GF-D8 (cell line): ENCODE measurements around the gene SUMO1.
A peak's percentile ranks its signal among the peaks of the same experiment; 100 is the strongest.

Experiments
- DNase-seq: peaks from one replicate; lab custom pipeline; 2025; lab: John Stamatoyannopoulos, UW

SUMO1 gene

DNA sequence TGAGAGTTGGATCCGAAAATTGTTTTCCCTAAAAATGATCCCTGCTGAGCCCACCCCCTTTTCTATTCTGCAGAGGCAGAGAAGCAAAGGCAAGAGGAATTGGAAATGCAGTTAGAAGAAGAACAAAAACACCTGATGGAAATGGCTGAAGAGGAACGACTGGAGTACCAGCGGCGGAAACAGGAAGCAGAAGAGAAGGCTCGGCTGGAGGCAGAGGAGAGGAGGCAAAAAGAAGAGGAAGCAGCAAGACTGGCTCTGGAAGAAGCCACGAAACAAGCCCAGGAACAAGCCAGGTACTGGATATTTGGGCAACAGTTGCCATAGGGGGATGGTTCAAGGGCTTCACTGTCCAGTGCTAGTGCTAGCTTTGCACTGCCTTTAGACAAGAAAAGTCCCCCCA is 41.7 kb downstream of the SUMO1 start:
- peak; percentile 9 for DNase-seq

DNA sequence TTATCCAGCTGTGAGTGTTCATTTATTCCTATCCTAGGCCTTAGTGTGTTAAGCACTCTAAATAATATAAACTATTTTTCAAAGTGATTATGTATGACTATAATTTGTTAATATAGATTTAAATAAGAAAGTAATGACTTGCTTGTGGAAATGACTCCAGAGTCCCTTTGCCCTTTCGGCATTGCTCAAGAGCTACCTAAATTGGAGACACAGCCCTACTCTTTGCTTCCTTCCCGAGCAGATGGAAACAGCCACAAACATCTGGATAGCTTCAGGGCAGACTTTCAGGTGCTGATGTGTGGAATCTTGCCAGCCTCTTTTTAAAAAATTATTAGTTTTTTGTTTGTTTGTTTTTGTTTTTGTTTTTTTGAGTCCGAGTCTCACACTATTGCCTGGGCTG is 44.0 kb downstream of the SUMO1 start:
- no peak for DNase-seq

DNA sequence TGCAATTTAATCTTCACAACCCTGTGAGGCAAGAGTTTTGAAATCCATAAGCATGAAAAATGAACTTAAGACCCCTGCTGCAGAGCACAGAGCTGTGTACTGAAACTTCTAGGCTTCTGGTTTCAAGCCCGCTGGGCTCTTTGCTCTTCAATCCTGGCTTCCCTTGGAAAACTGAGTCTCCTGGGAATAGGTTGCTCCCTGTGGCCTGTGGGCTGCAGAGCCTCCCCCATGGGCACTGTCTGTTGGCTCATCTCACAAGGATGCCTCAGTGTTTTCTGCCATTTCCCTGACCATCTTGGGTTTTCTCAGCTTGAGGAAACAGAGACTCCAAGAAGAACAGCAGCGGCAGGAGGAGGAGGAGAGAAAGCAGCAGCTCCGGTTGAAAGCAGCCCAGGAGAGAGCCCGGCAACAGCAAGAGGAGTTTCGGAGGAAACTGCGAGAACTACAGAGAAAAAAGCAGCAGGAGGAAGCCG is 44.5 kb downstream of the SUMO1 start:
- no peak for DNase-seq

DNA sequence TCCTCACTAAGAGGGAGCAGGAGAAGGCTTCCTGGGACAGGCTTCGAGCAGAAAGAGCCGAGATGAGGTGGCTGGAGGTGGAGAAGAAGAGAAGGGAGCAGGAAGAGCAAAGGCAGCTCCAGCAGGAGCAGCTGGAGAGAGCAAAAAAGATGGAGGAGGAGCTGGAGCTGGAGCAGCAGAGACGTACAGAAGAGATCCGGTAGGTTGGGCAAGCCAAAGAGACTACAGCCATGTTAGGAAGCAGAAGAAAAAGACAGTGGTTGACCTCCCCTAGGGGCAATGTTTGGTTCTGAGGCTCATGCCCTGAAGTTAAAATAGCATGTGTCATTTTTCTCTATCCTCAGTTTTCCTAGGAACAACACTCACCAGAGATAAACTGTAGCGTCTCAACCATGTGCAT is 45.1 kb downstream of the SUMO1 start:
- DNase-seq: no peak

DNA sequence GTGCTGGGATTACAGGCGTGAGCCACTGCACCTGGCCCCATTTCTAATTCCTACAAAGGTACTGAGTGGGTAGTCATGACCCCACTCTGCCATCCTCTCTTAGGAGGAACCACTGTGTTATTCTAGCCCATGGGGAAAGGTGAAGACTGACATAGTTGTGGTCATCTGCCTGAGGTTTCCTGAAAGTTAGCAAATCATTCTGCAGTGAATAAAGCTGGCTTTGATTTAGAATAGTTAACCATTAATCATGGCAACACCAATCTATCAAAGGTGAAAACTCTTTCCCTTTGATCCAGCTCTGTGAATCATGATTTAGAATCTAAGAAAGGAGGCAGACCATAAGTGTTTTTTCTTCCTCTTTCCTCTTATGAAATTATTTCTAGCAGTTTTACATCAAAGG is 50.8 kb downstream of the SUMO1 start:
- no peak for DNase-seq

DNA sequence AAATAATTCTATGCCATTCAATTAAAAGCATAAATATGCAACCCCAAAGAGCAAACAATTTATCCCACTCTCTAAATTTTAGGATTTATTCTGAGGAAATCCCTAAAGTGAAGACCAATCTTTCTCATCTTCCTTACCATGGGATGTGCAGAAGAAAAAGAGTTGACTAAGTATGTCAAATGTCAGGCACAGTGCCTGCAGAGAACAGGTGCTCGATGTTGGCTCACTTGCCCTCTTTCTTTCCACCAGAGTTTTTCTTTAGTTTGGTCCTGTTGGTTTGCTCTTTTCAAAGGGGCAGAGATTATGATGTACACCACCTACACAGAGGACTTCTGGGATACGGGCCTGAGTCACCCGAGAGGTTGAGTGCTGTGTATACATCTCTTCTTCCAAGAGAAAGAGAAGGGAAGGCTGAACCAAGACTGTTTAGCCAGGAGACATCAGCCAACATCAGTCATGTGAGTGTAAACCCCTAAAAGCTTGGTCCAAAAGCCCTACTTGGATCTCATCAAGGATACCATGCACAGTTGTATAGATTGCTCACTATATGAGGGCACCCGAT is 51.7 kb downstream of the SUMO1 start:
- no peak for DNase-seq

DNA sequence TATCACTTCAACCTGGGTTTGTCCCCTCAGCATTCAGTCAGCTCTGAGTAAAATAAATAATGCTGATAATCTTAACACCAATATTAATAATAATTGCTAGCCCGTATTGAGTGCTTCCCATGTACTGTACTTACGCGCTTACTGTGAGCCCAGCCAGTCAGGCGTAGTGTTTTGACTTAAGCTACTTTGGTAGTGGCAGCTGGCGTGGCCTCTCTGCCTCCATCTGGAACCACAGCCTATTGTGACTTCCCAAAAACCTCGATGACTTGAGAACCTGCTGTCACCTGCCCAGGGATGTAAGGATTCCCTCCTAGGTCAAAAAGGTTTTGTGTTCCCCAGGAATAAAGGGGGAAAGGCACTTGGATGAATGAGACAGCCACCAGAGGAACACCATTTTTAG is 53.2 kb downstream of the SUMO1 start:
- DNase-seq: no peak

DNA sequence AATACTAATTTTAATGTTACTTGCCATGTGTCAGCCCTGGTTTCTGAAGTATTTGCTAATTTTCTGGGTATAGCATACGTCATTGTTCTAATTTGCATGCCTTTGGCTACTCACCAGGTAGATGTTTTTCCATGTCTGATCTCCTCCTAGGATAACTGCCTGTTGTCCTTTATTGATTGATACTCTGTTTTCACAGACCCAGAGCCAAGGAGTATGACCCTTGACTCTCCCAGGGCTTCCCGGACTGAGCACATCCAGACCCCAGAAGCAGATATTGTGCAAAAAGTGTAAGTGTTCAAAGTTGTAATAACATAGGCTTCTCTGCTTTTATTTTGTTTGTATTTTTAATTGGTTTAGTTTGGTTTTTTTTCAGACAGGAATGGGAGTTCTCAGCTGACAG is 53.8 kb downstream of the SUMO1 start:
- no peak for DNase-seq

DNA sequence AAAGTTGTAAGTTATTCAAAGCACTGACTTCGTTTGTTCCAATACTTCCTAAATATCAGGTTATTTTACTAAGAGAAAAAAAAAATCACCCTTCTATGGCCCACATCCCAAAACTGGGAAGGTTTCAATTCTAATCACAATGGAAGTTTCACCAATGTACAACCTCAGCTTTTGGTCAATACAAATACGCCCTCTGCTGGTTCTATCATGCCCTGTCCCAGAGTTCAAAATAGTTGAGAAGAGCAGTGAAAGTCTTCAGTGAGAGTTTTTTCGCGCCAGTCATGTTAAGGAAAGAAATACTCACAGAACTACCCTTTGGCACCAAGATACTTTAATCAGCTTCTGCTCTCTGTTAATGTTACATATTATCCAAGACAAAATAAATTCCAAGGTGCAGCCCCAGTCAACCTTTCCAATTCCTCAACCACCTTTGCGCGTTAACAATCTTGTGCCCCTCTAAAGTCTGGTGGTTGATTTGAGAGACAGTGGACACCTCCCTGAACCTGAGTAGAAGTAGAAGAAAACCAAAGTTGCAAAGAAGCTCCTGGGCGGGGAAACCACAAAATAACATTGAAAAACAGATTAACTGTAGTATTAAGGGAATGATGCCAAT is 59.9 kb downstream of the SUMO1 start:
- no peak for DNase-seq

DNA sequence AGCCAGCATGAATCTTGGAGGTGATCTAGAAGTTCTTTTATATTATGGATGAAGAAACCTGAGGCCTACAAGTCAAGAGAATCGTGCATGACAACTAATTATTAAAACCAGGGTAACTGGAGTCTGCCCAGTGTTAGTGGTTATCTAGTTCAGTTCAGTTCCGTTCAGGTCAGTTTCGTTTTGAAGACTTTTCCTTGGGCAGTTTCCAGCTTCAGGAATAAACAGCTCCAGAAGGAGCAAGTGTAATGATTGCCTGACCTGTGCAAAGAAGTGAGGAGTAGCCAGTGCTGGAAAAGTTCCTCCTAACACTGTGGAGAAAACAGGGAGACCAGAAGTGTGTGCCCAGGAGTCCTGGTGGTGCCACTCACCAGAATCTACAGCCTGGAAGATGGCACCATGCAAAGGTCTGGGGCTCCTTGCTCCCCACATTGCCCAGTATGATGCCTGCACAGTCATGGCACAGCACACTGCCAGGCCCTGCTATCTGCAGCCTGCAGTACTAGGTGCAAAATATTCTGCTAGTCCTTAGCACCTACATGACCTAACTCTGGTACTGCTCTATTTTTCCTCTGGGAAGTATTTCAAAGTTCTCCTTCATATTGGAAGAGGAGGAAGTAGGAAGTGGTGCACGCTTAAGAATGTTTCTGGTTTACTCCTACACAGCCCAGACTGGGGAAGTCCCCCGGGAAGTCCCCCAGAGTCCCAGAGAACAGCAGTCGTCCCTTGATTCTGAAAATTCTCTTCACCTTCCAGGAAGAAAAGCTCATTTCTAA is 65.8 kb downstream of the SUMO1 start:
- DNase-seq: no peak

DNA sequence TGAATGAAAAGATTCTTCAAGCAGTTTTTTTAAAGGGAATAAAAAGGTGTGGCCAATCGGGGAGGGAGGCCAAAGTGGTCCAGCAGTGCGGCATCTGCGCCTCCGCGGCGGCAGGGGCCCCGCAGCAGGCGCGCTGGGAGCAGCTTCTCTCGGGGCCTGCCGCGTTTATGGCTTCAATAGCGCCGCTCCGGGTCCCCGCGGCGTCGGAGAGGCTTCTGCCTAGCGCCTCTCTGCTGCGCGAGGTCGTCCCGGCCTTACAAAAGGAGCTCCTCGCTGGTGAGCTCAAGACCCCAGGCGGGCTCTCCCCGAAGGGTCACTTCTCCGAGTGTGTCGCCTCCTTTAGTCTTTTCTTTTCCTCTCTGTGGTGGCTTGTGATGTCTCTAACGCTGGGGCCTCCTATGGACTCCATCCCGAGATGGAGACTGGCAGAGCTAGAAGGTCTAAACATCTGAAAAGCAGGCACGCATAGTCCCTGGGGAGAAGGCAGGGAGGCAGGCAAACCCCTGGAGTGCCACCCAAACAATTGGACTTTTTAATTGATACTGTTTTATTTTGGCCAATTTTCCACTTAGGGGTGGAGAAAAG is 67.1 kb downstream of the SUMO1 start:
- DNase-seq: no peak

DNA sequence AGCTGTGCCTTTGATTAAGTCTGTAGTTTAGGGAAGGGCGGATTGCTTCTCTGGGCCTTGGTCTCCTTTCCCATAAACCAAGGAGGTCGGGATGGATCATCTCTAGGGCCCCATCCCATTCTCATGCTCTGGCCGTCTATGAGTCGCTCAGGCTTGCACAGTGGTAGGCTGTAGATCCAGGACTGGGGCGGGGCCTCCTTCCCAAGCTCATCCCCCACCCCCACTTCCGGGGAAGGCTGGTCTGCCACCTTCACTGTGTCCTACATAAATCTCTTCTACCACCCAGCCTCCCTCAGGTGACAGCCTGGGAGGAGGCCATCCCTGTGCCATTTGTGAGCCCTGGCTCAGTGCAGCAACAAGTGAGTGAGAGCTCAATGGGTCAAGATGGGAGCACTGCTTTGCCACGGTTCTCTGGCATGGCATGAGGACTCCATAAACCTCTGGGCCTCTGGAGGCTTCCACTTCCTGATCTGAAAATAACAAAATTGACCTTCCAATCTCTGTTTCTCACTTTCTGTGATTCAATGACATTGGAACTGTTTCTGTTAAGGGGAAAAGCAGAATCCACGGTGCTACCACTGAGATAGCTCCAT is 68.5 kb downstream of the SUMO1 start:
- DNase-seq: no peak

DNA sequence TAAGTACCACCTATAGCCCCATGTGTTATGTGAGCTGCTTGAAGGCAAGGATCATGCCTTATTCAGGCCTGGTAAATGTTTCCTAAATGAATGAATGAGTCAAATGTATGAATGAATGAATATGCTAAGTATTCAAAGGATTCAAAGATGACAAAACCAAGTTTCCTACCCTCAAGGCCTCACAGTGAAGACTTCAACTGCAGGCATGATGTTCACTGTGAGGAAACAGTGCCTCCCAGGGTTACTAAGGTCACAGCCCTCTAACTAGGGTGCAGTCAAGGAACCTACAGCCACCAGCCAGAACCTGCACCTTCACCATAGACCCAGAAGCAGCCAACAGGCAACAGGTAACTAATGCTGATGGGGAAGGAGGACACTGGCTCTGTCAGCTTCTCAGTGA is 69.3 kb downstream of the SUMO1 start:
- DNase-seq: no peak

DNA sequence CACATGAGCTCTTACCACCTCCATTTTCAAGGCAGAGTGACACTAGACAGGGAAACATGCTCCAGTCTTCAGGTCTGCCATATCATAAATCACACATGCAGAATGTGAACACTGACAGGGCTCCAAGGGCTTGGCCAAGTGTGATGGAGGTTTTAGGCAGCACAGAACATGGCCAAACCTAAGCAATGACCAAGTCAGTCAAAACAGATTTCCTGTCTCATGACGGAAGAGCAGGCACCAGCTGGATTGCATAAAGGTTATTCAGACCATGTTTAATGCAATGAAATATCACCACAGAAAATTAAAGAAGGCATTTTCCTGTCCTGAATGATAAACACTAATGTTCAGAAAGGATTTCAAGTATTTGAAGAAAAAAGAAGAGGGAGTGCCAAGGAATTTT is 72.5 kb downstream of the SUMO1 start:
- no peak for DNase-seq

DNA sequence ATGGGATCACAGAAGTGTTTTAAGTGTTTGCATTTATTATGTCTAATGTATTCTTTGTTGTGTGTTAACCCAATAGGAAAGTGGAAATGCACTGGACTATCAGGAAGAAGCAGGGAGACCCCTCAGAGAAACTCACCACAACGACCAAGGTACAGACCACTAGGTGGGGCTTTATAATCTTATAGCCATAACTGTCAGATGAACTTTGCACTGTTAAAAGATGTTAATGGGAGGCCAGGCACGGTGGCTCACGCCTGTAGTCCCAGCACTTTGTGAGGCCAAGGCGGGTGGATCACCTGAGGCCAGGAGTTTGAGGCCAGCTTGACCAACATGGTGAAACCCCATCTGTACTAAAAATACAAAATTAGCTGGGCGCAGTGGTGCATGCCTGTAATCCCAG is 73.2 kb downstream of the SUMO1 start:
- DNase-seq: no peak

DNA sequence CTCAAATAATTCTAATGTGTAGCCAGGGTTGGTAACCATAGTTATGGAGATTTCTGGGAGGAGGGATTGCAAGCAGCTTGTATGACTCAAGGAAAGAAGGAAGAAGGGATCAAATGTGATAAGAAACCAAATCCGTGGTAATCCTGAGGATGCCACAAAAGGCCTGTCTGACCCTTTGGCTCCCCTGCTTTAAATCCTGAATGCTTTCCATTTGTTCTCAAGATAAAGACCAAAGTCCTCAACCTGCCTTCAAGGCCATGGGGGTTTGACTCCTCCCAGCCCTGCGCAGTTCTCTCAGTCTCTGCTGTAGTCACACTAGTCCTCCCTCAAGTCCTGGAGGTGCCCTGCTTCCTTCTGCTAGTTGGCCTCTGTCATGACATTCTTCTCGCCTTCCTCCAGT is 74.0 kb downstream of the SUMO1 start:
- DNase-seq: no peak

DNA sequence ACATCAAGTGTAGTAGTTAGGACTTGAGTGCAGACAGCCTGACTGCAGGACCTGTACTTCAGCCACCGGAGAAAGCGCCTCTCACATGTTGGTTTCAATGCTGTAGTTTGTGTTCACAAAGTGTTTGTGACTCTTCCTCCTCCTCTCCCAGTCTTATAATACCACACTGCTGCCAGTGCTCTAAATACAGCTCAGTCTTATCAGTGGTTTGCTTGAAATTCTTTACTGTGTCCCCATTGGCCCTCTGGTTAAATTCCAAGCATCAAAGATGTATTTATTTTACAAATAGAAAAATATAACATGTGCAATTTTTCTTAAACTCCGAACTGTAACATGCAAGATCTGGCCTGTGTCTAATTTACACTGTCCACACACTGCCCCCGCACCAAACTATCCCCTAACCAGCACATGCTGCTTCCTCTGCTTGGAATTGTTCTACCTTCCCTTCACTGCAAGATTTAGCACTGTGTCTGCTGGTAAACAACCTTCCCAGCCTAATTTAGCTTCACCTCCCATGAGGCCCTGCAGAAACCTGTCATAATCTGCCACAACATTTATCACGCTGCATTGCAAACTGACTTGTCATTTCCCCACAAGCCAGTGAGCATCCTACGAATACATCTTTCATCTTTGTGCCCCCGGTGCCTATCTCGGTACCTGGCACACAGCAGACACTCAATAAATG is 77.1 kb downstream of the SUMO1 start:
- DNase-seq: no peak

DNA sequence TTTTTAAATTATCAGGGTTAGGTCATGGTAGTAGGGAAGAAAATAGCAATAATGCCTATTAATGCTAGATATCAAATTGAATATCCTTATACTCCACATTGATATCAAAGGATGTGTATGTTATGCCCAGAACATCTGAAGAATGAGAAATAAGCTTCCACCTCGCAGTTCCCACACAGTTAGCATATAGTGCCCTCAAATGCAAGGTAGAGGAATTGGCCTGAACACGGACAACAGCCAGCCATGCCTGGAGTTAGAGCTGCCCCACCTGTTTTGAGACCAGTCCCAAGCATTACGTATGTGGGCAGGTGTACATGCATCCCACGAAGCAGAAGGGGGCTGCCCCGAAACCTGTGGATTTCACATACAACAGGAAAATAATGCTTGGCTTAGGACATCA is 79.6 kb downstream of the SUMO1 start:
- DNase-seq: no peak

DNA sequence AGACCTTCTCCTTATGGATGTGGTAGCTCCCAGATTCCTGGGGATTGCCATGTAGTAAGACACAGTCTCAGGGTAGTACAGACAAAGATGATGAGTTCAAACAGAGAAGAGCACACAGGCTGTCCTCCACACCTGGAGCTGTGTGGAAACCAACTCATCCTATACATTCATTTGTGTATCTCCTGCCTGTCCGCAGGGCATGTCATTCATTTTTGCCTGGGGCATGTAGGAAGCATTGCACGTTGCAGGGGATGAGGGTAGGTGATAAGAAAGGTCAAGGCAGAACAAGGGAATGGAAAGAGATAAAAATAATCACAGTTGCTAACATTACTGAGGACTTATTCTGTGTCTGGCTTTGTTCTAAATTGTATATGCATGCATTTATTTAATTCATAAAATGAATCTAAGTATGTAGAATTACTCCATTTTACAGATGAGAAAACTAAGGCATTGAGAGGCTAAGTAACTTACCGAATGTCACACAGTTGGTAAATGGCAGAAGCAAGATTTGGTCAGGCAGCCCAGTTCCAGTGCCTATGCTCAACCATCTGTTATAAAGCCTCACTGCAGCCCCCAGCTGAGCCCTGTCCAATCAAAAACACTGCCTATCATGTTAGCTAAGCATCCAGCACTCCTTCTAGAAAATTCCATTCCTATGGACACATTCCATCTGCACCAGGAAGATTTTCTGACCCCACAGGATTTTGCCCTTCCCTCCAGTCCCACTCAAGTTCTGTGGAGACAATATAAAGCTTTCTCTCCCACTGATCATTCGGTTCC is 81.0 kb downstream of the SUMO1 start:
- no peak for DNase-seq
